ENCODE results near the gene DOCK6. TPM values are rescaled to one million over a fixed set of nuclear protein-coding genes. Genes with fewer than 3 reads are reported as not detected.

Gene DOCK6
- total RNA-seq, 4 donors from 2014 or later = 37.5 to 92.7 (median 49.2) TPM

DNA sequence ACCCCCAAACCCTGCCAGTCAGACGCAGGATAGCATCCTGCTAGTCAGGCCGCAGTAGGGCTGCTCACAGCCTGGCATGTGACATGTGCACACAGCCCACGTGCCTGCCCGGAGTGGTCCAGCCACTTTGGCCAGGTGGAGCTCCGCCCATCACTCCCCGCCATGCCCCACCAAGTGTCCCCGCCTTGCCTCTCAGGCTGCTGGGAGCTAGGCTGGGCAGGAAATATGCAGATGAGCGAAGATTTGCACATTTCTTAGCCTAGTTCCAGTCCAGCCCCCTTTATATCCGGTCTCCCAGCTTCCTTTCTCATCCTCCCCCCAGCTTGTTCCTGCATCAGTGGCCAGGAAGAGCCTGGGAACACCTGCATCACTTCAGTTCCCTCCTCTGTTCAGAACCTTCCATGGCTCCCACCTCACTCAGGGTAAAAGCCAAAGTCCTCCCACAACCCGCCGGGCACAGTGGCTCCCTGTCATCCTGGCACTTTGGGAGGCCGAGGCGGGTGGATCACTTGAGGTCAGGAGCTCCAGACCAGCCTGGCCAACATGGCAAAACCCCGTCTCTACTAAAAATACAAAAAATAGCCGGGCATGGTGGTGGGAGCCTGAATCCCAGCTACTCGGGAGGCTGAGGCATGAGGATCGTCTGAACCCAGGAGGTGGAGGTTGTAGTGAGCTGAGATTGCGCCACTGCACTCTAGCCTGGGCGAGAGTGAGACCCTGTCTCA lies 2.3 kb upstream of the DOCK6 start:
- Histone ChIP-seq H3K27ac (peak overlapping the region in 1 of 4 donors; percentile 58), H3K27me3 (no peaks in the 10 kb centered on the region), H3K4me1 (peaks cover 0 to 25% (median 3%) of the 10 kb centered on the region in 4 donors), H3K4me3 (no peak overlapping the region), H3K9me3 (no peaks in the 10 kb centered on the region), H3K36me3 (no peaks in the 10 kb centered on the region)
- DNase-seq (ENCODE audit: low spot score in 2 of 2) = no peak
- 77 to 81% methylated on average over 17 of the region's 19 CpGs for WGBS, 2 donors
- TF ChIP-seq, protein P1, sequence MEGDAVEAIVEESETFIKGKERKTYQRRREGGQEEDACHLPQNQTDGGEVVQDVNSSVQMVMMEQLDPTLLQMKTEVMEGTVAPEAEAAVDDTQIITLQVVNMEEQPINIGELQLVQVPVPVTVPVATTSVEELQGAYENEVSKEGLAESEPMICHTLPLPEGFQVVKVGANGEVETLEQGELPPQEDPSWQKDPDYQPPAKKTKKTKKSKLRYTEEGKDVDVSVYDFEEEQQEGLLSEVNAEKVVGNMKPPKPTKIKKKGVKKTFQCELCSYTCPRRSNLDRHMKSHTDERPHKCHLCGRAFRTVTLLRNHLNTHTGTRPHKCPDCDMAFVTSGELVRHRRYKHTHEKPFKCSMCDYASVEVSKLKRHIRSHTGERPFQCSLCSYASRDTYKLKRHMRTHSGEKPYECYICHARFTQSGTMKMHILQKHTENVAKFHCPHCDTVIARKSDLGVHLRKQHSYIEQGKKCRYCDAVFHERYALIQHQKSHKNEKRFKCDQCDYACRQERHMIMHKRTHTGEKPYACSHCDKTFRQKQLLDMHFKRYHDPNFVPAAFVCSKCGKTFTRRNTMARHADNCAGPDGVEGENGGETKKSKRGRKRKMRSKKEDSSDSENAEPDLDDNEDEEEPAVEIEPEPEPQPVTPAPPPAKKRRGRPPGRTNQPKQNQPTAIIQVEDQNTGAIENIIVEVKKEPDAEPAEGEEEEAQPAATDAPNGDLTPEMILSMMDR (IDR thresholded peaks at IDR 0.05) = no peak
- peak in 1 of 2 donors; percentile 25 for TF ChIP-seq EP300 (IDR thresholded peaks at IDR 0.05)

DNA sequence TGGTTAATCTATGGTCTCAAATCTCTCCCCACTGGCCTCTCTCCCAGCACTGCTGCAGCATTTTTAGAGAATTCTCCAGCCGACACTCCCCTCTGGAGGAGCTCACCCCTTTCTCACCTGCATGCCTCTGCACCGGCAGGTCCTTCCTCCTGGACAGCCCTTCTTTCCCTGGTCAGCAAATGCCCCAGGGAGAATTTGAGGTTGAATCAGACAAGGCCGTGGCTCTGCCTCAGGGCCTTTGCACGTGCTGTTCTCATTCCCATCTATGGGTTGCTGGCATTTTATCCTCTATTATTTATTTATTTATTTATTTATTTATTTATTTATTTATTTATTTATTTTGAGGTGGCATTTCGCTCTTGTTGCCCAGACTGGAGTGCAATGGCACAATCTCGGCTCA lies 1.4 kb upstream of the DOCK6 start:
- TF ChIP-seq EP300 (IDR thresholded peaks at IDR 0.05) = no peak
- TF ChIP-seq, protein P1 (IDR thresholded peaks at IDR 0.05) = no peak
- TF ChIP-seq POLR2A (IDR thresholded peaks at IDR 0.05) = no peak
- no peak overlapping the region for H3K27ac ChIP-seq
- WGBS, 2 donors = 97 to 98% methylated on average over 6 of the region's 6 CpGs

DNA sequence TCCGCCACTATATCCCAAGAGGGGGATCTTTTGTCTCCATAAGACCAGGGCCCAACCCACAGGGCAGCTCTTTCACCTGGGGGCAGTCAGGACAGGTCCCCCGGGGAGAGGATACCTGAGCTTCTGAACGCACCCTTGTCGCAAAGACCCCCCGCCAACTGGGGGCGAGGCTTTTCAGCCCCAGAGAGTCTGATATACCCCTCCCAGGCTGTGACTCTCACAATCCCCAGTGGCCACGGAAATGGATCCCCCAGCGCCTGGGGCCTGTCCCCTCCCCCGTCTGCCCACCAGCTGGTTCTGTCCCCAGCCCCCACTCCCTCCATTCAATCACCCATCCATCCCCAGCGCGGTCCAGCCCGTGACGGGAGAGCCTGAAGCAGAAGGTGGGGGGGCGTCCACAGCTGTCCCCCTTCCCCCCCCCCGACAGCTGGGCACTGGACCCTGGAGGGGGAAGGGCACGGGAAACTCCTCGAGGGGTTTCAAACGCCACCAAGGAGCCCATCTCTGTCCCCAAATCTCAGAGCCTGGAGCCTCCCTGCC lies 823 bp downstream of the DOCK6 start:
- Histone ChIP-seq H3K27me3 (no peaks in the 10 kb centered on the region), H3K9me3 (no peaks in the 10 kb centered on the region), H3K27ac (peak overlapping the region; percentile 79 to 92 (median 86)), H3K4me3 (peak overlapping the region; percentile 77 to 98 (median 90)), H3K36me3 (no peaks in the 10 kb centered on the region), H3K4me1 (peaks cover 0 to 15% (median 3%) of the 10 kb centered on the region in 4 donors)
- DNase-seq (ENCODE audit: low spot score in 2 of 2) = no peak
- 20 to 23% methylated on average over 16 to 17 of the region's 18 CpGs for WGBS, 2 donors
- TF ChIP-seq EP300 (IDR thresholded peaks at IDR 0.05) (no peak), POLR2A (IDR thresholded peaks at IDR 0.05) (no peak)

More for the DNA sequence above, 1.4 kb upstream of the DOCK6 start:
- Histone ChIP-seq H3K4me1 (peaks cover 0 to 17% (median 3%) of the 10 kb centered on the region in 4 donors), H3K36me3 (no peaks in the 10 kb centered on the region), H3K4me3 (no peak overlapping the region), H3K9me3 (no peaks in the 10 kb centered on the region), H3K27me3 (no peaks in the 10 kb centered on the region)
- DNase-seq (ENCODE audit: low spot score in 2 of 2) = no peak

DNA sequence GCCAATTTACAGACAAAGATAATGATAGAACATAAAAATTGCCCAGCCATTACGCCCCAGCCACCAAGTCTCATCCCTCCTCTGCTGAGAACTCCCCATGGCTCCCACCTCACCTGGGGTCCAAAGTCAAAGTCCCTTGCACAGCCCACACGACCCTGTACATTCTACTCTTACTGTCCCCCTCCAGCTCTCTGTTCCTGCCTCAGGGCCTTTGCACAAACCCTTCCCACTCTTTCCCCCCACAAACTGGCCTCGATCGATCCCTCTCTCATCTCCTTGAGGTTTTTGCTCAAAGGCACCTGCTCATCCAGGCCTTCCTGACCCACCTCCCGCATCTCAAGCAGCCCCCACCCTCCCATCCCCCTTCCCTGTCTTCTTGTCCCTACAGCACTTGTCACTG lies 1.3 kb downstream of the DOCK6 start:
- H3K9me3 ChIP-seq = no peaks in the 10 kb centered on the region
- H3K4me3 ChIP-seq = peak overlapping the region in 1 of 4 donors; percentile 98
- no peak for DNase-seq (ENCODE audit: low spot score in 2 of 2)
- peaks cover 0 to 18% (median 3%) of the 10 kb centered on the region in 4 donors for H3K4me1 ChIP-seq
- H3K36me3 ChIP-seq = no peaks in the 10 kb centered on the region
- no peaks in the 10 kb centered on the region for H3K27me3 ChIP-seq
- WGBS, 2 donors = 81 to 84% methylated on average over 5 of the region's 5 CpGs
- H3K27ac ChIP-seq = peak overlapping the region in 3 of 4 donors; percentile 84 to 92 (median 87)
- TF ChIP-seq EP300 (IDR thresholded peaks at IDR 0.05) (no peak), POLR2A (IDR thresholded peaks at IDR 0.05) (no peak)
- TF ChIP-seq, protein P1 (IDR thresholded peaks at IDR 0.05) = no peak

GRCh38 chr19:11257846-11258380 lies 4.4 kb downstream of the DOCK6 start:
- 88 to 97% methylated on average over 3 of the region's 3 CpGs for WGBS, 2 donors
- no peak for TF ChIP-seq POLR2A (IDR thresholded peaks at IDR 0.05)
- TF ChIP-seq, protein P1 (IDR thresholded peaks at IDR 0.05) = no peak
- TF ChIP-seq EP300 (IDR thresholded peaks at IDR 0.05) = no peak

More at GRCh38 chr19:11257846-11258380, 4.4 kb downstream of the DOCK6 start:
- Histone ChIP-seq H3K4me1 (peaks cover 0 to 34% (median 3%) of the 10 kb centered on the region in 4 donors), H3K27ac (no peak overlapping the region), H3K36me3 (peaks cover 0 to 5% (median 0%) of the 10 kb centered on the region in 3 donors), H3K9me3 (no peaks in the 10 kb centered on the region), H3K27me3 (no peaks in the 10 kb centered on the region), H3K4me3 (no peak overlapping the region)
- no peak for DNase-seq (ENCODE audit: low spot score in 2 of 2)
